ENCODE measurements around the gene CSMD2. TPM values are rescaled to one million over a fixed set of nuclear protein-coding genes. Genes with fewer than 3 reads are reported as not detected.
"Not testable (repeated sequence)": the region's sequence is repeated elsewhere in the genome, so short reads cannot be mapped to it uniquely, and the experiment has no call there.

The CSMD2 gene
- total RNA-seq, 1 donor from 2014 or later, result 1.3 TPM

DNA sequence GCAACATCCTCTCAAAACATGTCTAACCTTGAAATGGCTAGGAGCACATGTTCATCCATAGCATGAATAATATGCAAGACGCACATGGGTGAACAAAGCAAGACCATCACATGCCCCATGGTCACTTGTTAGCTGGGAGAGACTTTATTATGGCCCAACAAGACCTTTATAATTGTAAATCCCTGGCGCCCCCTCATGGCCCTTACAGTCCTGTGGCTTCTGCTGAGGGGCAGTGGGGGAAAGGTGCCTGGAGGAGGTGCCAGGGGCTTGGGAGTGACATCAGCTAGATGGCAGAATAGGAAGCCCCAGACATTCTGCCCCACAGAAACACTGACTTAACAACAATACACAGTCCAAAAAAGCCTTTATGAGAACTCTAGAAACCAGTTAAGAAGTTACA lies 51.7 kb downstream of the CSMD2 start:
- no peak for DNase-seq (ENCODE audit: low spot score)

DNA sequence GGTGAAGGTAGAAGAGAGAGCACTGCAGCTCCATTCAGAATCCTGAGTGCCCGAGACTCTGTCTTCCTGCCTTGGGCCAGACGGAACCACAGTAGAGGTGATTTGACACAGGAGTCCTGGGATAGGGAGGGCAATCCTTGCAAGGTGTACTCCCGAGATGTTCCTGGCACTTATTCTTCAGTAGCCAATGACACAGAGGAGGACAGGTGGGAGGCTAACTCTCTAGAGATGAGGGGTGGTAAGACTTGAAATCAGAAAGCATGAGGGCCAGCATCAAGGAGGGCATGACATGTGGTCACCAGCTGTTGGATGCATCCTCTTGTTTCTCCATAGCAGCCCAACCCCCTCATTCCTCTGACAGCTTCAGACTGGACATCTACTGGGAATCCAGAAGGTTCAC lies 56.3 kb downstream of the CSMD2 start:
- no peak for DNase-seq (ENCODE audit: low spot score)

DNA sequence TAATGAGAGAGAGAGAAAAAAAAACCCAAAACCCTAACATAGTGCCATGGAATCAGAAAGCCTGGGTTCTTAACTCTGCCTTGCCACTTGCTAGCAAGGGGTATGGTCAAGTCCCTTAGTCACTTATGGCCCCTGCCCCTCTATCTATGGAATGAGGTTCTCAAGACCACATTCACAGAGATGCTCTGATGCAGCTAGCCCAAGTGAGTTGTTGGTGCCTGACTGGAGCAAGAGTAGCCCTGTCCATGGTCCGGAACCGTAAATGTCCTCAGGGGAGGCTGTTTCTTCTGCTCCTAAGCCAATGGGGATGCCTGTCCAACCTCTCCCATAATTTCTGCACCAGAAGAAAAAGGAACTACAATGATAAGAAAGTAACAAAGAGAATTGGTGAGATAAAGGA lies 56.8 kb downstream of the CSMD2 start:
- DNase-seq (ENCODE audit: low spot score), result no peak

DNA sequence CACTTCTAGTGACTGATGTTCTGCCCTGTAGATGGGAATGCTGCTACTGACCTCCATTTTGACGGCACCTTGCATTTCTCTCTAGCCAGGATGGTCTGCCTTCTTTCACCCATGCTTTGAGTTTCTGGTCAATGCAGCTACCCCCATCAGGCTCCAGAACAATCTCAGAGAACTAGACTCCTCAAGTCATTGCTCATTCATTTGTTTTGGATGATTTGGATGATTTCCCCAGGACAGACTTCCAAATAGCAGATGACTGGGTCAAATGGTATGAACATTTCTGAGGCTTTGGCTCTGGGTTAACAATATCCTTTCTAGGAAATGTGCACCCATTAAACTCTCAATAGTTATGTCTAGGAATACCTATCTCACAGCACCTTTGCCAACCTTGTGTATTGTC lies 63.9 kb downstream of the CSMD2 start:
- no peak for DNase-seq (ENCODE audit: low spot score)

DNA sequence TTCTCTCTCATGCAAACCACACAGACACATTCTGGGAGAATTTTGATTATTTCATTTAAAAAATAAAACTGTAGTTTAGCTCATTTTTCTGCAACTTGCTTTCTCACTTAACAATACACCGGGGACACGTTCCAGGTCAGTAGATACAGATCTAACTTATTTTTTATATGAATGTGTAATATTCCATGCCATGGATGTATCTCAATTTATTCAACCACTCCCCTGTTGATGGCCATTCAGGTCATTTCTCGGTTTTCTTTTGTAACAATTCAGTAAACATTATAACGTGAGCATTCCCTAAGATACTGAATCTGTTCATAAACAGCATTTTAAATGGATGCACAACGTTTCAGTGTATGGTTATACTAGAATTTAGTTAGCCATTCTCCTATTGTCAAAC lies 64.7 kb downstream of the CSMD2 start:
- DNase-seq (ENCODE audit: low spot score), result no peak

DNA sequence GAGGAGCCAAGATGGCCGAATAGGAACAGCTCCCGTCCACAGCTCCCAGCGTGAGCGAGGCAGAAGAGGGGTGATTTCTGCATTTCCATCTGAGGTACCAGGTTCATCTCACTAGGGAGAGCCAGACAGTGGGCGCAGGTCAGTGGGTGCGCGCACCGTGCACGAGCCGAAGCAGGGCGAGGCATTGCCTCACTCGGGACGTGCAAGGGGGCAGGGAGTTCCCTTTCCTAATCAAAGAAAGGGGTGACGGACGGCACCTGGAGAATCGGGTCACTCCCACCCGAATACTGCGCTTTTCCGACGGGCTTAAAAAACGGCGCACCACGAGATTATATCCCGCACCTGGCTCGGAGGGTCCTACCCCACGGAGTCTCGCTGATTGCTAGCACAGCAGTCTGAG lies 72.6 kb downstream of the CSMD2 start:
- not testable (repeated sequence) for DNase-seq (ENCODE audit: low spot score)

DNA sequence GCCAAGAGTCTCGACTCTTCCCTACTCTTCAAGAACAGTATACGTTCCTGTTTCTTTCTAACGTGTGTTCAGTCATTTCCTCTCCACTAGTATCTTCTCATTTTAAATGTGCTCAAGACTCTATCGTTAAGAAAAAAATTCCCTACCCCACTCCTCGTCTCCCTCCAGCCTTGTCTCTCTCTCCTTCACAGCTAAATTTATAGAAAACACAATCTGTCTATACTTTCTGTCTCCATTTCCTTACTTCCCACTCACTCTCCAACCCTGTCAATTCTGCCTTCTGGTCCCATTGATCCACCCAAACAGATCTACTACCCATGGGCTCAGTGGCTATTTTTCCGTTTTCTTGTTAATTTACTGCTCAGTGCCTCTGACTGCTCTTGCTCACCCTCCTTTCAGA lies 75.3 kb downstream of the CSMD2 start:
- DNase-seq (ENCODE audit: low spot score), result no peak

DNA sequence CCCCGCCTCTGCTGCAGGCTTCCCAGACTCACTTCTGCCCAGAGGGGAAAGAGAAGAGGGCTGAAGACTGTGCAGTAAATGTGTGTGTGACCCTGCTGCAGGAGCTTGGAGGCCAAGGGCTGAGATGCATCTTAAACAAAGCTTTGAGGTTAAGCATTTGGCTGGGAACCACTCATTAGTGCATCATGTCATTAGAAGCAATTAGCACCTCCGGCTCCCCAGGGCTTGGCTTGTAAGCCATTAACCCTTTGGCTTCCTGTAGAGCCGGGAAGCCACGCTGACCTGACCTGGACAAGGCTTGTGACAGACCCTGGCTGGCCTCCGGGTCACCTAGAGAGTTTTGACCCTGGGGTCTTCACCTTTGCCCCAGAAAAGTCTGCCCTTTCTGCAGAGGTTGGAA lies 77.0 kb downstream of the CSMD2 start:
- DNase-seq (ENCODE audit: low spot score), result no peak

DNA sequence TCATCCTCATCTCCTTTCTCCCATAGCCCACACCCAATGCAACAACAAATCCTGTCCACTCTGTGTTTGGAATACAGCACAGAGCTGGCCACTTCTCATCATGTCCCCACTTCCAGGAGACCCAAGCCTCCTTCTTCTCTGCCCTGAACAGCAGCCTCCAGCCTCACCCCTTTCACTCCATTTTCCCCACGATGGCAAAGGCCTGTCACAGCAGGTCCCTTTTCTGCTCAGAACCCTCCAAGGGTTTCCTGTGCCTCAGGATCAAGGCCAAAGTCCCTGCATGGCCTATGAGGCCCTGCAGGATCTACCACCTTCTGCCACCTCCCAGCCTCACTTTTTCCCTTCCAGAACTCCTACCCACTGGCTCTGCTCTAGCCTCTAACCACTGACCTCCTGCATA lies 78.5 kb downstream of the CSMD2 start:
- no peak for DNase-seq (ENCODE audit: low spot score)

DNA sequence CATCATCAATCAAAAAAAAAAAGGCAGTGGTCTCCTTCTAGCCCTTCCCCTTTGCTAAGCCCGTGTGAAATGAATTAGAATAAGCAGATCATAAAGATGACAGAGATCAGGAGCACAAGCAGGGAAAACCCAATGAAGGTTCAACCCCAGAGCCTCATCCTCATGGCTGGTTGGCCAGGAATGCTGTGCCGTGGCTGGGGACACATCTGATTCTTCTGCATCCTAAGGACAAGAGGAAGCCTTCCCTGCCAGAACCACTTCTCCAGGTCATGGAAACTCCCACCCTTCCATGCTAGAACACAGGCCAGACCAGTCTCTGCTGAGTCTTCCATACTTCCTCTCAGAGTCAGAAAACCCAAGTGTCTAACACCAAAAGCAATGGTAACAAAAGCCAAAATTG lies 81.1 kb downstream of the CSMD2 start:
- DNase-seq (ENCODE audit: low spot score), result no peak

DNA sequence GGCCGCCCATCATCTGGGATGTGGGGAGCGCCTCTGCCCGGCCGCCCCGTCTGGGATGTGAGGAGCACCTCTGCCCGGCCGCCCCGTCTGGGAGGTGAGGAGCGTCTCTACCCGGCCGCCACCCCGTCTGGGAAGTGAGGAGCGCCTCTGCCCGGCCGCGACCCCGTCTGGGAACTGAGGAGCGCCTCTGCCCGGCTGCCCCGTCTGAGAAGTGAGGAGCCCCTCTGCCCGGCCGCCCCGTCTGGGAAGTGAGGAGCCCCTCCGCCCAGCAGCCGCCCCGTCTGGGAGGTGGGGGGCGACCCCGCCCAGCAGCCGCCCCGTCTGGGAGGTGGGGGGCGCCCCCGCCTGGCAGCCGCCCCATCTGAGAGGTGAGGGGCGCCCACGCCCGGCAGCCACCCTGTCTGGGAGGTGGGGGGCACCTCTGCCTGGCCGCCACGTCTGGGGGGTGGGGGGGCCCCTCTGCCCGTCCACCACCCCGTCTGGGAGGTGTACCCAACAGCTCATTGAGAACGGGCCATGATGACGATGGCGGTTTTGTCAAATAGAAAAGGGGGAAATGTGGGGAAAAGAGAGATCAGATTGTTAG lies 82.9 kb downstream of the CSMD2 start:
- DNase-seq (ENCODE audit: low spot score), result not testable (repeated sequence)

DNA sequence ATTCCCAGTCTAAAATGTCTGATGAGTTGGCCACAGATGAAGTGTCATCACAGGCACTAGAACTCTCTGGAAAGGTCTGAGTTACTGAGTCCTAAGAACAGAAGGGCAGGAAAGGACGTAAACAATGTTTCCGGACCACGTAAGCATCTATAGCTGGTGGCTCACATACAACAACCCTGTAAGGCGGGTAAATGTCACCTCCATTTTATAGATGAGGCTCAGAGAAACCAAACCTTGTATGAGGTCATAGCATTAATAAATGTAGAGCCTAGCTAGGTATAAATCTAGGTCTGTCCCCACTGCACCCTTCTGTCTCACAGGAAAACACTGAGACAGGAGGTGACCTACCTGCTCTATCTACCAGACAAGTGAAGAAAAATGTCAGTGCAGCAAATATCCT lies 86.6 kb downstream of the CSMD2 start:
- DNase-seq (ENCODE audit: low spot score), result no peak

DNA sequence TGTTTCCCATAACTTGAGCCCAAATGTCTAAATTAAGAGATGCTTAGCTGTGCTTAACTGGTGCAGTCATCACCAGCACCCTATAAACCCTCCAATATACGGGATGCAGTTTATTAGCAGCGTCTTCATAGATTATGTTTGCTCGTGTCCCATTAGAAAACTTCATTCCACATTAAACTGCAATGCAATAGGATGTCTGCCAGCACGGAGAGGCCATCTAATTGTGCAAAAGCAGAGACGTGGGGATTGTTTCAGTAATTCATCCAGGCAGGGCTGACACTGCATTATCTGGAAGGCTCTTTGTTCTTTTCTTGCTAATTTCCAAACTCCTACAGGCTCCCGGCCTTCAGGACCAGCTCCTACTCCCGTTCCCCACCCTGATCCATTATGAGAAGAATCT lies 89.5 kb downstream of the CSMD2 start:
- DNase-seq (ENCODE audit: low spot score), result no peak

DNA sequence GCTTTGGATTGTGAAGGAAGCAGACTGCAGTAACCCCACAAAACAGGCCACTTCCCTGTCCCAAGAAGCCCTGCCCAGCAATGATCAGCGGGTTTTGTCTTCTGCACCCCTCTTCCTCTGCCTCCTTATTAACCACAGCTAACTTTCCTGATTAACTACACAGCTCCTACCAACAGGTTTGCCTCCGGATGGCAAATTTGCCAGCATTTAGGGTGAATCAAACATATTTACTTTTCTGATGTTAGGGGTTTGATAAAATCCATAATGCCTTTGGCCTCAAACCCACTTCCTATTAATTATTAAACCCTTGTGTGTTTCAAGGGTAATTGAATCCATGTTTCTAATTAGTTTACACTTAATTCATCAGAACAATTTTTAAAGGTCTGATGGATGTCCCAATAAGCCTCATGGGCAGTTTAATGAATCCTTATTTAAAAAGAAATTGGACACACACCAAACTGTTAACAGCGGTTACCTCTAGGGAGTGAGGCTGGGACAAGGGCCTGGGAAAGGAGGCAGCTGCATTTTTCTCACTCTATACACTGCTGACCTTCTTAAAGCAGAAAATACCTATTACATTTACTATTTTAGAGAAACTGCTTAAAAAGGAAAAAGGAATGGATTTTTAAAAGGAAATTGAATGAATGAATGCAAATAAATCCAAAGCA lies 91.9 kb downstream of the CSMD2 start:
- DNase-seq (ENCODE audit: low spot score), result no peak

DNA sequence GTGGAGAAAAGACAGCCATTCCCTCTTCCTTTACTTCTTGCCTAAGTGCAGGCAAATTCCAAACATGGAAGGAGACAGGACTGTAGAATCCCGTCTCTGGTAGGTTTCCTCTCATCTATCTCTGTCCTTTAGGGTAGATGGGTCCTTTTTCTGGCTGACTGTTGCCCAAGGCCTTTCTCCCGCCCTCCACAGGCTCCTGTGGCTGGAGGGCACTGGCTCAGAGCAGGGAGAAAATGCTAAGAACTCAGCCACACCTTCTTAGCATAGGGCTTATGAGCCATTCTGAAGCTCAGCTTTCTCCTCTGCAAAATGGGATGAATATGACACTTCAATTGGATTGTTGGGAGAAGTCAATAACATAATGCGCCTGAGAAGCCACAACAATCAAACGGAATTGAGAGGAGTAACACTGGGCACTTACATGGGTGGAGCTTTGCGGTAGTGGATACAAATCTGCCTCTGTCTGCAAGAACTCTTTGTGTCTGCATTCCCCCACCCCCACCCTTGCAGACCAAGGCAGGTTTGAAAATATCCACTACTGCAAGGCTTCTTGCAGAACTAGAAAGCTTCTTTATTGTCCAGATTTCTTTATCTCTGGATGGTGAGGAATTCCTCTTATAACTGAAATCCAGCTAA lies 94.7 kb downstream of the CSMD2 start:
- no peak for DNase-seq (ENCODE audit: low spot score)

DNA sequence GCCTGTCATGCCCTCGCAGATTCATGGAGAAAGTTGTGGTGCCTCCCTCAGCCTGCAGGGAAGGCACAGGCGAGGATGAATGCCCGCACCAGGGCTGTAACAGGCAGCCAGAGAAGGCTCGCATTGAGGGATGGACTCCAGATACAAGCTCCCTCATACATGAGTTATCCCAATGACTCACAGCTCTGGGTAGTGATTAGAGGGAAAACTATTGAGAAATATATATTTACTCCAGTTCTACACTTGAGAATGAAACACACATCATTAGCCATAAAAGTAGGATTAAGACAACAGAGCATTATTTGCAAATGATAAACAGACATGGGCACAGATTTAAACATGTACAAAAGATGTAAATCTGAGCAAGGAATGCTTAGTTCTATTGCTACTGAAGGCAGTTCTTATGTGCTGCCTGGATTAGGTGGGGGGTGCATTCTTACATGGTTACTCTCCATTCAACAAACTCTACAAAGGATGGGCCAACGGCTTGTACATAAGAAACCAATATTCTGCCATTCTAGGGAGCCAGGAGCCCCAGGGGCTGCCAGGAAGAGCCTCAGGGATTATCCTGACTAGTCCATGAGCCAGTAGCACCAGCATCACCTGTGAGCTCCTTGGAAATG lies 97.9 kb downstream of the CSMD2 start:
- no peak for DNase-seq (ENCODE audit: low spot score)

DNA sequence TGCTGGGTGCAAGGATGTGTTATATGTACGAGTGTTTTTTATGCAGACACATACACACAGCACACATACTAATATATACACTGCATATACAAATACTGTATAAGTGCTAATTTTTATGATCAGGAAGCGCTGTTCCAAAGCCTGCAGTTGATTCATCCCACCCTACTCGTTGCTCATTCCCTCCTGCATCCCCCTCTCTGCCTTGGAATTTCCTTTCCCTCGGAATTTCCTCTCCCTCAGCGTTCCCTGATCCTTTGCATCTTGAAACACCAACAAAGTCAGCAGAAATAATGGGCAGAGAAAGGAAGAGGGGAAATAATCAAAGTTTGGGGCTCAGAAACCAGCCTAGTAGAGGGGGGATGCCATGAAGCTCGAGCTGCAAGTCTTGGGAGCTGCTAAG lies 98.9 kb downstream of the CSMD2 start:
- DNase-seq (ENCODE audit: low spot score), result no peak

DNA sequence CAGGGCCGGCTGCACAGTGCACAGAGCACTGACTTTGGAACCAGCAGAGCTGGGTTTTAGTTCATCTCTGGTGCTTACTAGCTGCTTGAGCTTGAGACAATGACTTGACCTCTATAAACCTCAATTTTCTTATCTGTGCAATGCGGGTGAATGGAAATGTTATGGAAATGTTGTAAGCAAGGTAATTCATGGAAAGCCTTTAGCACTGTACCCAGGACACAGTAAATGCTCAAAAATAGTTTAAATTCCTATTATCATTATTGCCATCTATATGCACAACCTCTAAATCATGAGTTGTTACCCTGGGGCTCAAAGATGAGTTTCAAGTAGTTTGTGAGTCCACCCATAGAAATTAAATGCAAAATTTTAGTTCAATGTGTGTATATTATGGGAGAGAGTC lies 99.5 kb downstream of the CSMD2 start:
- DNase-seq (ENCODE audit: low spot score), result no peak

DNA sequence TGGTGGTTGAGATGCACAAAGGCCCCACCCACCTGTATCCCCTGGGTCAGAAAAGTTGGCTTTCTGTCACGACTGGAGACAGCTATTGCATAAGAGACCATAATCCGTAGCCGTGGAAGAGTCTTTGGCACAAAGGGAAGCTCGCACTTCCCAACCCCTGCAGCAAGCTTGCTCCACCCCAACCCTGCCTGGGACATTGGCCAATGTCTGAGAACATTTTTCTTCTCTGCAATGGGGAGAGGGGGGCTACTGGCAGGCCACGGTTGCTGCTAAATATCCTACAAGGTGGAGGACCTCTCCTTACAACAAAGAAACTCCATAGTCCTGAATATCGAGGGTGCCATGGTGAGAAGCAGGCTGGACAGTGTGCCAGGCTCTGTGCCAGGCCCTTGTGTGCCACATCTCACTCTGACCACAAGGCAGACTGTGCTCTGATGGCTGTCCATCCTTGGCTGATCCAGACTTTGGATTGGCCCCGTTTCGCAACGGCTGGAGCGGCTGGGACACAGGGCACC lies 104.1 kb downstream of the CSMD2 start:
- DNase-seq (ENCODE audit: low spot score), result no peak

DNA sequence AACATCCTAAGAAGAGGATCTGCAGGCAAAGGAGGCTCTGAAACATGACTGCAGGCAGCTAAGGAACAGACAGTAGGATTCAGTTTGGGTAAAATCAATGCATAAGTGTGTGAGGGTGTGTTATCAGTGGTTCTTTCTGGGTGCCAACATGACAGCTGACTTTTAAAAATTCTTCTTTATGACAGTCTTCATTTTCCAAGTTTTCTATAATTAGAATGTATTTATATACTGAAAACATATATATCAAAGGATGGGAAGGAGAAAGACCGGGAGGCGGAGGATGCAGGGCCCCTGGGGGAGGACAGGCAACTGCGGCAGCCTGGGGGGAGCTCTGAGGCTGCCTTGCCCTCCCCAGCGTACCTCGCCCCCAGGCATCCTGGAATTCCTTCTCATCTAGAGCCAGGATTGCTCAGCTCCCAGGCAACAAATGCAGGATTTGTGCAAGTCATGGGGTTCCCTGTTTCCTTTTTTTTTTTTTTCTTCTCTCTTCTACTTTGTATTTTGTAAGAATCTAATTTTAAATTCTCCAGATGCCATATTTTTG lies 104.8 kb downstream of the CSMD2 start:
- no peak for DNase-seq (ENCODE audit: low spot score)

DNA sequence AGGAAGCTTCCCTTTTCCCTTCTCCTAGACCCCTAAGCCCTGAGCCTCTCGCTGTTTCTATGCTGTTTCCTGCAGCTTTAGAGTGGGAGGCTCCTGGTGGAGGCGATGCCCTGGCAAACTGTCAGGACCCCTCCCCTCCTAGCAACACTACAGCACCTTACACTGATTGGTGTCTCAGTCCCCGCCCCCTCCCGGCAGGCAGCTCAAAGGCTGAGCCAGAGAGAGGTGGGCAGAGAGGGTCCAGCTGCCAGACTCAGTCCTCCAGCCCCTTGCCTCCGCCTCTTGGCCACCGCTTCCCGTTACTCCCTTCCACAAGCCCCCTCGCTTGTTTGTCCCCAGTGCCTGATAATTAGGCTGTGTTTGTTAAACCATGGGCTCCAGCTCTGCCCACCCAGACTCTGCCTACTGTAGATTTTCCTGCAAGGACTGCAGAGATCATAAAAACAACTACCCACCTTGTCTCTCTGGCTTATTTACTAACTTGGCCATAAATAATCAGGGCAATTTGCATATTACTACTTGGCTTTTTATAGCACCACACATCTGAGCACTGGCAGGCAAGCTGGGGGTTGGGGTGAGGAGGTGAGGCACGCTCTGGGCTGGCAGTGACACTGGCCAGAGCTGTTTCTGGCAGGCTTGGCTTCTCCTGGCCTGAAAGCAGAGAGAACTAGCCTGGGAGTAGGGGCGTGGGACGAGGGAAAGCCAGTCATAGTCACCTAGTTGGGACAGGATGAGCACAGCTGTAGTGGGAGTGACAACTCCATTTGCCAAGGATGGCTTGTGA lies 107.5 kb downstream of the CSMD2 start:
- no peak for DNase-seq (ENCODE audit: low spot score)

Measured in mesenteric fat pad (tissue), 1 donor.